OCI-LY3 (cell line): Measurements from ENCODE around the gene CHML.

Source experiments
- H2AFZ ChIP-seq: fragments of 200-600, 300-600 bp; shearing (Covaris generic); 2 replicates; pipeline ENCODE4 v1.6.0; 2014; ENCODE audit warnings: antibody characterized with exemption, low read depth, low read length
- H3K27ac ChIP-seq: fragments of 200-600, 300-600 bp; sonication (generic); 2 replicates; pipeline ENCODE4 v1.5.1; 2014; ENCODE audit warnings: mild to moderate bottlenecking, low read length, moderate library complexity, mixed read lengths
- H3K27me3 ChIP-seq: fragments of 200-600, 300-600 bp; sonication (generic); 2 replicates; pipeline ENCODE4 v1.6.1; 2014; ENCODE audit warnings: low read depth, low read length, mixed read lengths
- H3K36me3 ChIP-seq: fragments of 200-600, 300-600 bp; sonication (generic); replicated peaks from 2 replicates; pipeline ENCODE3; 2014; ENCODE audit warnings: low read depth, low read length, mixed read lengths
- H3K4me1 ChIP-seq: fragments of 300-600, 200-600 bp; sonication (generic); 2 replicates; pipeline ENCODE4 v1.6.1; 2014; ENCODE audit warnings: low read length, mixed read lengths
- H3K4me2 ChIP-seq: fragments of 200-600, 300-600 bp; sonication (generic); 2 replicates; pipeline ENCODE4 v1.6.1; 2014; ENCODE audit warnings: low read length, mixed read lengths
- H3K4me3 ChIP-seq: fragments of 300-600, 200-600 bp; sonication (generic); 2 replicates; pipeline ENCODE4 v1.5.1; 2014; ENCODE audit warnings: antibody characterized with exemption, mild to moderate bottlenecking, low read length, moderate library complexity
- H3K79me2 ChIP-seq: fragments of 300-600, 200-600 bp; shearing (Covaris generic); 2 replicates; pipeline ENCODE4 v1.6.1; 2014; ENCODE audit warnings: mild to moderate bottlenecking, low read length, mixed read lengths
- H3K9ac ChIP-seq: fragments of 300-600, 200-600 bp; shearing (Covaris generic); 2 replicates; pipeline ENCODE4 v1.6.0; 2014; ENCODE audit warnings: mild to moderate bottlenecking, low read length, moderate library complexity
- H3K9me3 ChIP-seq: fragments of 200-600, 300-600 bp; shearing (Covaris generic); 2 replicates; pipeline ENCODE4 v1.6.1; 2014; ENCODE audit warnings: low read length, mixed read lengths; ENCODE audit not compliant: insufficient read depth
- H4K20me1 ChIP-seq: fragments of 200-600, 300-600 bp; sonication (generic); 2 replicates; pipeline ENCODE4 v1.6.1; 2016; ENCODE audit warnings: low read length, mixed read lengths; ENCODE audit not compliant: insufficient read depth
- EZH2phosphoT487 ChIP-seq: fragments of 200-600 bp; shearing (Covaris generic); IDR thresholded peaks from 2 replicates; pipeline ENCODE4 v1.6.1; 2018; ENCODE audit warnings: antibody characterized with exemption, mixed run types, low read depth
- TF ChIP-seq, protein P1 (sequence below): fragments of 200-600, 300-600 bp; sonication (generic); IDR thresholded peaks from 2 replicates; pipeline ENCODE4 v1.5.1; 2014; ENCODE audit warnings: antibody characterized with exemption, low read length, low read depth

Gene CHML

DNA sequence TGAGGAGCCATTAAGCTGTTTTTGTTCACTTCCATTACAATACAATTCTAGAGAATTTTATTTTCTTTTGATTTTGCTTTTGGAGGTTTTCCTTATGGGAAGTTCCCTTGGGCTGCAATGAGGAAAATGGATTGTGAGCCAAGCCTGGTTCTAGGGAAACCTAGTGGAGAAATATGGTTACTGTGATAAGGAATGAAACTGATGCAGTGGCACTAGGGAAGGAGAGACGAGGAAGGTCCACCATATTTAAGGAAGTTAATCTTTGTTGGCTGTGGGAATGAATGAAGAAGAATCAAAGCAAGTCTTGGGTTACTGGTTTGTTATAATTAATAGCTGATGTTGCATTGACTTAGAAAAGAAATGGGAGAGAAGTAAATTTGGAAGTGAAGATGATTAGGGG is 28.4 kb downstream of the CHML start:
- no peaks in the 10 kb centered on the region for H4K20me1 ChIP-seq
- no peak overlapping the region for H2AFZ ChIP-seq
- H3K9ac ChIP-seq: no peak overlapping the region
- TF ChIP-seq EZH2phosphoT487: no peak
- TF ChIP-seq, protein P1, sequence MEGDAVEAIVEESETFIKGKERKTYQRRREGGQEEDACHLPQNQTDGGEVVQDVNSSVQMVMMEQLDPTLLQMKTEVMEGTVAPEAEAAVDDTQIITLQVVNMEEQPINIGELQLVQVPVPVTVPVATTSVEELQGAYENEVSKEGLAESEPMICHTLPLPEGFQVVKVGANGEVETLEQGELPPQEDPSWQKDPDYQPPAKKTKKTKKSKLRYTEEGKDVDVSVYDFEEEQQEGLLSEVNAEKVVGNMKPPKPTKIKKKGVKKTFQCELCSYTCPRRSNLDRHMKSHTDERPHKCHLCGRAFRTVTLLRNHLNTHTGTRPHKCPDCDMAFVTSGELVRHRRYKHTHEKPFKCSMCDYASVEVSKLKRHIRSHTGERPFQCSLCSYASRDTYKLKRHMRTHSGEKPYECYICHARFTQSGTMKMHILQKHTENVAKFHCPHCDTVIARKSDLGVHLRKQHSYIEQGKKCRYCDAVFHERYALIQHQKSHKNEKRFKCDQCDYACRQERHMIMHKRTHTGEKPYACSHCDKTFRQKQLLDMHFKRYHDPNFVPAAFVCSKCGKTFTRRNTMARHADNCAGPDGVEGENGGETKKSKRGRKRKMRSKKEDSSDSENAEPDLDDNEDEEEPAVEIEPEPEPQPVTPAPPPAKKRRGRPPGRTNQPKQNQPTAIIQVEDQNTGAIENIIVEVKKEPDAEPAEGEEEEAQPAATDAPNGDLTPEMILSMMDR: no peak
- no peak overlapping the region for H3K27ac ChIP-seq
- no peak overlapping the region for H3K4me3 ChIP-seq
- H3K79me2 ChIP-seq: no peaks in the 10 kb centered on the region
- no peaks in the 10 kb centered on the region for H3K9me3 ChIP-seq
- no peaks in the 10 kb centered on the region for H3K36me3 ChIP-seq
- no peak overlapping the region for H3K4me2 ChIP-seq
- H3K27me3 ChIP-seq: no peaks in the 10 kb centered on the region
- peaks cover 15% of the 10 kb centered on the region for H3K4me1 ChIP-seq

DNA sequence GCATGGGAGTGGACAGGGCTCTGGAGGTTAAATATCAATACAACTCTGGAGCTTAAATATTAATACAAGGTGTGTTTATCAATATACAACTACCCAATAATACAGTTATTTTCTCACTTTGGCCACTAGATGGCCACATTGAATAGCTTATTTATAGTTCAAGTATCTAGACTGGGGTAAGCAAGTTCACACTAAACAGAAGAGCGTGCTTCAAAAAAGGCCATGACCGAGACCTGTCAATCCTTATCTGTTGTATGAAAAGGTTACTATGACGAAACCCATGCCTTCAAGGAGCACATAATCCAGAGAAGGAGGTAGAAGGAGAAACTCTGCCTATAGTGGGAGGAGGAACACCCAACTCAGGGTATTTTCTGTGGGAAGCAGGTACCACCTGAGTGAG is 29.1 kb downstream of the CHML start:
- H3K9ac ChIP-seq: no peak overlapping the region
- peaks cover 15% of the 10 kb centered on the region for H3K4me1 ChIP-seq
- no peak overlapping the region for H3K4me3 ChIP-seq
- H3K27ac ChIP-seq: no peak overlapping the region
- no peak for TF ChIP-seq EZH2phosphoT487
- TF ChIP-seq, protein P1: peak; percentile 80
- no peaks in the 10 kb centered on the region for H3K9me3 ChIP-seq
- peak overlapping the region; percentile 30 for H3K4me2 ChIP-seq
- no peaks in the 10 kb centered on the region for H3K36me3 ChIP-seq
- no peaks in the 10 kb centered on the region for H3K79me2 ChIP-seq
- H4K20me1 ChIP-seq: no peaks in the 10 kb centered on the region
- H2AFZ ChIP-seq: no peak overlapping the region
- no peaks in the 10 kb centered on the region for H3K27me3 ChIP-seq

DNA sequence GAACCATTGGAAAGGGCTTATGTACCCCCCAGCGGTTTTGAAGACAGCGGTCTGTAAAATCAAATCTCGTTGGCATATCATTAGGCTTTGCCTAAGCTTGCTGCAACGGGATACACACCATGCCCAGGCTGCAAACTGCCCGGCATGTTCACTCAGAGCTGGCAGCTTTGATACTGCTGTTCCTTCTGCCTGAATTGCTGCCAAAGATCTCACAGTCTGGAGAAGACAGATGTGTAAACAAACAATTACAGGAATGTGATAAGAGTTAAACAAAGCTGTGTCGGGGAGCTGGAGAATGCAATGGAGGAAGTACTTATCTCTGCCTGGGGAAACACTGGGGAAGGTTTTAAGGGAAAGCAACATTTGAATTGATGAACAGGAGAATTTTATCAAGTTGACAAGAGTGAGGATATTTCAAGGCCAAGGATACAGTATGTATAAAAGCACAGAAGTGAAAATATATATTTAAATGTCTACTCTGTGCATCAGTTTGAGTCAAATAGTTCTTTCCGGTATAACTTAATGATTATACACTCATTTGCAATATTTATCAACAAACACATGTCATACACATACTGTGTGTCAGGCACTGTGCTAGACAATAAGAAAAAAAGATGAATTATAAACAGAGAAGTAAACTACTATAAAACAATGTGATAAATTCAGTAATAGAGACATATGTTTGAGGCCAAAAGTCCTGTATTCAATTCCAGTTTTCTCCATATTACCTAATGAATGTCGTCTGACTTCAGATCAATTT is 29.9 kb downstream of the CHML start:
- H4K20me1 ChIP-seq: no peaks in the 10 kb centered on the region
- H3K79me2 ChIP-seq: no peaks in the 10 kb centered on the region
- H3K4me3 ChIP-seq: no peak overlapping the region
- H3K9ac ChIP-seq: no peak overlapping the region
- H2AFZ ChIP-seq: no peak overlapping the region
- no peak overlapping the region for H3K27ac ChIP-seq
- no peaks in the 10 kb centered on the region for H3K36me3 ChIP-seq
- no peak for TF ChIP-seq EZH2phosphoT487
- TF ChIP-seq, protein P1: no peak
- H3K9me3 ChIP-seq: no peaks in the 10 kb centered on the region
- H3K4me1 ChIP-seq: peaks cover 10% of the 10 kb centered on the region
- no peaks in the 10 kb centered on the region for H3K27me3 ChIP-seq
- H3K4me2 ChIP-seq: no peak overlapping the region

DNA sequence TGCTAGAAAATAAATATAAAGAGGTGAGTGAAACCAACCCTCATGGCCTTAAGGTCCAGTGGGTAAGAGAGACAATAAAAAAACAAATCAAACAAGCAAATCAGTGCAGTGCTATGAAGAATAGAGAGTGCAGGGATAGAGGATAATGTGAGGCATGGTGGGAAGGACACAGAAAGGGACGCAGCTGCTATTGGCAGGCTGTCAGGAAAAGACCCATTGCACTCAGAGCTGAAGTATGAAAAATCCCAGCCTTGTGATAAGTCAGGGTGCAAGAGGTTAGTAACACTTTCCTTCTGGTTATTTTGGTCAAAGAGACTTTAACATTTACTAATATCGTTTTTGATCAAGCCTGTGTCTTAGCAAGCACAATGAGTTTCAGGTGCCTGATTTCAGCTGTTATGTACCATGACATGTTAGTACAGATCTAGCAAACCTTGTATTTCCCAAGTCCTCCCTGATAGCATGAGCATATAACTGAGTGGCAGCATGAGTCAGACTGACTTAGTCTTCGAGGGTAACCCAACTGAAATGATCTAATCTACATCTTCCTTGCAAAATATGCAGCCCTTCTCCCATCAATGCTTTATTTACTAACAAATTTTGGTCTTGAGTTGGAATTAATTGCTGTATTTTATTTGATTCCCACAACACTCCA is 31.7 kb downstream of the CHML start:
- H3K27ac ChIP-seq: no peak overlapping the region
- no peaks in the 10 kb centered on the region for H3K36me3 ChIP-seq
- no peaks in the 10 kb centered on the region for H3K27me3 ChIP-seq
- H2AFZ ChIP-seq: no peak overlapping the region
- H3K79me2 ChIP-seq: no peaks in the 10 kb centered on the region
- TF ChIP-seq, protein P1: no peak
- TF ChIP-seq EZH2phosphoT487: no peak
- H3K9ac ChIP-seq: no peak overlapping the region
- H3K9me3 ChIP-seq: no peaks in the 10 kb centered on the region
- H3K4me3 ChIP-seq: no peak overlapping the region
- peaks cover 10% of the 10 kb centered on the region for H3K4me1 ChIP-seq
- H4K20me1 ChIP-seq: no peaks in the 10 kb centered on the region
- H3K4me2 ChIP-seq: no peak overlapping the region
